ENCODE data around the gene PPCDC.

GRCh38 chr15:75008629-75009326 lies 14.6 kb upstream of the PPCDC start:
- TF ChIP-seq POLR2AphosphoS5 (IDR thresholded peaks at IDR 0.05; ENCODE audit: low read depth, low read length) (no peak), POLR2A (IDR thresholded peaks at IDR 0.05; ENCODE audit: low read depth, low read length) (no peak)

Data from GM12891 (cell line).